Prostate gland (tissue), 2 donors: ENCODE data around the gene ZNF544. TPM values are rescaled to one million over a fixed set of nuclear protein-coding genes. Genes with fewer than 3 reads are reported as not detected.

Experiments
- DNase-seq: peaks from one replicate; pipeline ENCODE4 v3.0.0-alpha.2; 2019; ENCODE audit warnings: low spot score
- H3K27ac ChIP-seq, 2 donors: fragments of 200-600 bp; sonication (generic); 2 replicates each; pipeline ENCODE4 v1.5.1; 2017 to 2019
- H3K27me3 ChIP-seq: fragments of 200-600 bp; sonication (generic); replicated peaks from 2 replicates; pipeline ENCODE4 v1.5.1; 2019; ENCODE audit not compliant: insufficient read depth
- H3K36me3 ChIP-seq, 2 donors: fragments of 200-600 bp; sonication (generic); 1 replicate in 1 of 2; 2 replicates in 1 of 2; pipeline versions ENCODE4 v1.5.1 to v1.8.1; 2017 to 2019
- H3K4me1 ChIP-seq: fragments of 200-600 bp; sonication (generic); replicated peaks from 2 replicates; pipeline ENCODE4 v1.5.1; 2019
- H3K4me3 ChIP-seq, 2 donors: fragments of 200-600 bp; sonication (generic); 2 replicates each; pipeline ENCODE4 v1.5.1; 2017 to 2019
- H3K9me3 ChIP-seq: fragments of 200-600 bp; sonication (generic); 2 replicates; pipeline ENCODE4 v1.5.1; 2017
- POLR2A ChIP-seq: fragments of 450-650 bp; IDR thresholded peaks from one replicate; pipeline ENCODE4 v1.6.1; 2016; ENCODE audit warnings: antibody characterized with exemption, mild to moderate bottlenecking
- POLR2AphosphoS5 ChIP-seq: sonication (generic); formaldehyde crosslinking; IDR thresholded peaks from one replicate; pipeline ENCODE4 v1.6.1; 2017; ENCODE audit warnings: antibody characterized with exemption
- WGBS: methylation state at CpG from one replicate; pipeline ENCODE4 v1.1.5; 2018; 5-methylcytosine and 5-hydroxymethylcytosine counted together
- intact Hi-C: fragments of 100-400 bp; cut with DNase I; formaldehyde crosslinking; loops from one replicate; pipeline ENCODE4 v1.14.2; 2022
- total RNA-seq, 2 donors: library from RNA; depleted of rRNA; stranded (reverse); fragments of >200 nt; gene quantifications; one replicate each; pipeline ENCODE4 v1.1.0, GENCODE V29; 2016
- TF ChIP-seq, protein P1 (sequence below), 4 experiments: fragments of 200-600 bp in 2 of 4; fragments of 450-650 bp in 2 of 4; sonication (generic) in 2 of 4; IDR thresholded peaks; 1 replicate in 3 of 4; 2 replicates in 1 of 4; pipeline ENCODE4 v1.5.1; 2016 to 2019; ENCODE audit warnings: antibody characterized with exemption in 4 of 4, mild to moderate bottlenecking in 2 of 4, moderate library complexity in 2 of 4

Gene ZNF544
- total RNA-seq, 2 donors from 2014 or later: 56.9 to 87.4 TPM

DNA sequence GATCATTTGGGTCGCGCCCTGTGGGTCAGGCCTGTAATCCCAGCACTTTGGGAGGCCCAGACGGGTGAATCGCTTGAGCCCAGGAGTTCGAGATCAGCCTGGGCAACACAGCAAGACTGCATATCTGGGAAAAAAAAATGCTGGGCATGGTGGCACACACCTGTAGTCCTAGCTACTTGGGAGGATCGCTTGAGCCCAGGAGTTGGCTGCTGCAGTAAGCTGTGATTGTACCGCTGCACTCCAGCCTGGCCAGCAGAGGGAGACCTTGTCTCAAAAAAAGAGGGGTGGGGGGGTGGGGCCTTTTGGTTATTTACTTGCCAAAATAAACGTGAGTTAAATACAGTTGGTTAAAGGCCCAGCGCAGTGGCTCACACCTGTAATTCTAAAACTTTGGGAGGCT, 9.8 kb upstream of the ZNF544 start:
- Histone ChIP-seq H3K9me3 (no peaks in the 10 kb centered on the region), H3K27me3 (no peaks in the 10 kb centered on the region), H3K4me3 (no peak overlapping the region), H3K27ac (no peak overlapping the region), H3K4me1 (no peaks in the 10 kb centered on the region), H3K36me3 (no peaks in the 10 kb centered on the region)
- no peak for DNase-seq
- intact Hi-C loops: no loop called here
- WGBS: 53% methylated on average over 9 of the region's 9 CpGs
- no peak for TF ChIP-seq POLR2A
- no peak for TF ChIP-seq POLR2AphosphoS5
- TF ChIP-seq, protein P1, sequence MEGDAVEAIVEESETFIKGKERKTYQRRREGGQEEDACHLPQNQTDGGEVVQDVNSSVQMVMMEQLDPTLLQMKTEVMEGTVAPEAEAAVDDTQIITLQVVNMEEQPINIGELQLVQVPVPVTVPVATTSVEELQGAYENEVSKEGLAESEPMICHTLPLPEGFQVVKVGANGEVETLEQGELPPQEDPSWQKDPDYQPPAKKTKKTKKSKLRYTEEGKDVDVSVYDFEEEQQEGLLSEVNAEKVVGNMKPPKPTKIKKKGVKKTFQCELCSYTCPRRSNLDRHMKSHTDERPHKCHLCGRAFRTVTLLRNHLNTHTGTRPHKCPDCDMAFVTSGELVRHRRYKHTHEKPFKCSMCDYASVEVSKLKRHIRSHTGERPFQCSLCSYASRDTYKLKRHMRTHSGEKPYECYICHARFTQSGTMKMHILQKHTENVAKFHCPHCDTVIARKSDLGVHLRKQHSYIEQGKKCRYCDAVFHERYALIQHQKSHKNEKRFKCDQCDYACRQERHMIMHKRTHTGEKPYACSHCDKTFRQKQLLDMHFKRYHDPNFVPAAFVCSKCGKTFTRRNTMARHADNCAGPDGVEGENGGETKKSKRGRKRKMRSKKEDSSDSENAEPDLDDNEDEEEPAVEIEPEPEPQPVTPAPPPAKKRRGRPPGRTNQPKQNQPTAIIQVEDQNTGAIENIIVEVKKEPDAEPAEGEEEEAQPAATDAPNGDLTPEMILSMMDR (IDR thresholded peaks at IDR 0.05): no peak

DNA sequence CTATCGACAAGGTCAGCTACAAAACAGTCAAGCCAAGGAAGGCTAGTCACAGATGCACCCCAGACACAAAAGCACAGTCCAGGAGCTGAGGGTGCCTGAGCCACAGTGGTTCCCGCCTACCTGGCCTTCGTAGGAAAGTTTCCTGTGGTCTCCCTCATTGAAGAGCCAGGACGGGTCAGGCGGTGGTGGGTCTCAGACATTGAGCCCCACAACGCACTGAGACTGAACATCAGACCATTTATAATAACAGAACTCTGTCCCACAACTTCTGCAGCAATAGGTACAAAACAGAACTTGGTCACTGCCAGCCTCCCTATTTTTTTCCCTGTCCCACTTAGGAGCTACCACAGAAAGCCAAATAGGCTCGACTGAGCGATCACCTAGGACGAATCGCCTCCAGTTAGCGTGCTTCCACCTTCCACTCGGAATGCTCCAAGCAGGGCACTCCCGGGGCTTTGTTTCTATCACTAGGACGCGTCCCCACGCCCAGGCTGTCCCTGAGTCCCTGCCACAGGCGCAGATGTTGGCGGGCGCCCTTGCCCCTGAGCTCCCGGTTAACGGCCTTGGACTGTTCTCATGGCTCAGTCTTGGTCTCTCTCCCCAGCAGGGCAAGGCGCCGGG, 640 bp upstream of the ZNF544 start:
- Histone ChIP-seq H3K4me3 (peak overlapping the region; percentile 58 to 66), H3K4me1 (no peaks in the 10 kb centered on the region), H3K27ac (peak overlapping the region; percentile 67 to 72), H3K36me3 (peaks cover 3 to 16% of the 10 kb centered on the region in 2 donors), H3K27me3 (no peaks in the 10 kb centered on the region), H3K9me3 (no peaks in the 10 kb centered on the region)
- no peak for DNase-seq
- intact Hi-C loops: no loop called here
- 10% methylated on average over 21 of the region's 23 CpGs for WGBS
- TF ChIP-seq POLR2AphosphoS5 (no peak), POLR2A (no peak)
- TF ChIP-seq, protein P1 (IDR thresholded peaks at IDR 0.05): no peak

- Histone ChIP-seq H3K4me3 (peak overlapping the region; percentile 58 to 66), H3K4me1 (no peaks in the 10 kb centered on the region), H3K36me3 (peaks cover 3 to 22% of the 10 kb centered on the region in 2 donors), H3K27me3 (no peaks in the 10 kb centered on the region), H3K9me3 (no peaks in the 10 kb centered on the region), H3K27ac (peak overlapping the region; percentile 67 to 72)
- TF ChIP-seq POLR2AphosphoS5 (no peak), POLR2A (no peak)
- TF ChIP-seq, protein P1 (IDR thresholded peaks at IDR 0.05): no peak
- DNase-seq: no peak
- WGBS: 14% methylated on average over 8 of the region's 13 CpGs
- intact Hi-C loops: no loop called here
Measured at GRCh38 chr19:58229255-58229639, 533 bp downstream of the ZNF544 start.

DNA sequence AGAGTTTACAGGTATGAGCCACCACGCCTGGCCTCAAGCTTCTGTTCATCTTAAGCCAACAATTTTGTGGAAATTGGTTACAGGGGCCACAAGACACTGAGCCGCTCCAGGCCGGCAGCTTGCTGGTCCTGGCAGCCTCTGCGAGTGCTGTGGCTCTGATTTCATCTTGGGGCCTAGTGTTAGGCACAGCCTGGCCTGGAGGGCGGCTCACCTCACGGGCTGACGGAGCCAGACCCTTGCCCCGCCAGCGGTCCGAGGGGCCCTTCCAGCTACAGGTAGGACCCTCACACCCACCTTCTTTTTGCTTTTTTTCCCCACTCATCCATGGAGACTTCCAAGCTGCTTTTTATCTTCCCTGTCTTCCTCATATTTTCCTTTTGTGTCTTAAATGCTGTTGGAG, 8.6 kb downstream of the ZNF544 start:
- intact Hi-C loops: no loop called here
- Histone ChIP-seq H3K36me3 (peaks cover 0 to 47% of the 10 kb centered on the region in 2 donors), H3K4me3 (no peak overlapping the region), H3K27ac (no peak overlapping the region), H3K4me1 (no peaks in the 10 kb centered on the region), H3K9me3 (no peaks in the 10 kb centered on the region), H3K27me3 (no peaks in the 10 kb centered on the region)
- TF ChIP-seq, protein P1 (IDR thresholded peaks at IDR 0.05): no peak
- no peak for TF ChIP-seq POLR2AphosphoS5
- TF ChIP-seq POLR2A: no peak
- 98% methylated on average over 10 of the region's 10 CpGs for WGBS
- no peak for DNase-seq

DNA sequence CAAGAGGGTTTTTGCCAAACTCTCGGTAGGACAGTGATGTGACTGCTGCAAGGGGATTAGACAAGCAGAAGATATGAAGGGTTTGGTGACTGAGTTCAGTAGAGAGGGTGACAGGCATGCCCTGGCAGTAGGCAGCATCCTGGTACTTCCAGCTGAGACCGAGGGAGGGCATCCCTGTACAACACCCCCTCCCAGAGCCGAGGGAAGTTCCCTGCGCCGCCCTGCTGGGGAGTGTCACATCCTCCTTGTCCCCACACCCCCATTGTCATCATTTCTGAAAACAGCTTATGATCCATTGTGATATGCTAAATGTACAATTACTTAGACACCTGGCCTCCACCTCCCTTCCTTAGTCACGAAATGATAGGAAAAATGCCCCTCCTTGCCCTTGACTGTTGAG, 14.6 kb downstream of the ZNF544 start:
- Histone ChIP-seq H3K27ac (no peak overlapping the region), H3K4me3 (no peak overlapping the region), H3K4me1 (no peaks in the 10 kb centered on the region), H3K27me3 (no peaks in the 10 kb centered on the region), H3K9me3 (no peaks in the 10 kb centered on the region), H3K36me3 (peaks cover 8 to 59% of the 10 kb centered on the region in 2 donors)
- WGBS: 98% methylated on average over 6 of the region's 6 CpGs
- intact Hi-C loops: no loop called here
- TF ChIP-seq, protein P1 (IDR thresholded peaks at IDR 0.05): no peak
- TF ChIP-seq POLR2A (no peak), POLR2AphosphoS5 (no peak)
- DNase-seq: no peak
